HG03175 (cell line): ENCODE measurements around the gene ZBTB20.

Experiments used
- ATAC-seq: cut with Tn5 transposase; IDR thresholded peaks from one replicate; pipeline ENCODE4 v1.9.1; 2021; ENCODE audit warnings: mild to moderate bottlenecking, moderate library complexity; ENCODE audit not compliant: unreplicated experiment

Gene ZBTB20

DNA sequence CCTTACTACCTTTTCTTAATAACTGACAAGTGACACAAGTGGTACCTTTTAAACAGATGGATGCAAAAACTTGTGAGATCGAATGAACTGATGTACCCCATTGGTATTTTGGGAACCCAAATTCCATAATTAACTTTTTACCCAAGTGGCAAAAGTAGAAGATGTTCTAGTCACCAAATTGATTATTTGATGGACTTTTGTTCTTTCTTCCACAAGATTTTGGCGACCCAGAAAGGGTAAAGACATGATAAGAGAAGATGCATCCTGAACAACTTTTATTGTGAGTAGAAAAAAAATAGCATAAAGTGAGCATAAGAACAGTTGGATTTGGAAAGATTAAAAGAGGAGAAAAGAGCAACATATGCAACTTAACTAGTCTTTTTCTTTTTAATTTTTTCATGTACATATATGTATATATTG is 693.7 kb downstream of the ZBTB20 start:
- ATAC-seq, result no peak

GRCh38 chr3:114452937-114453336 is 694.2 kb downstream of the ZBTB20 start:
- ATAC-seq, result no peak

DNA sequence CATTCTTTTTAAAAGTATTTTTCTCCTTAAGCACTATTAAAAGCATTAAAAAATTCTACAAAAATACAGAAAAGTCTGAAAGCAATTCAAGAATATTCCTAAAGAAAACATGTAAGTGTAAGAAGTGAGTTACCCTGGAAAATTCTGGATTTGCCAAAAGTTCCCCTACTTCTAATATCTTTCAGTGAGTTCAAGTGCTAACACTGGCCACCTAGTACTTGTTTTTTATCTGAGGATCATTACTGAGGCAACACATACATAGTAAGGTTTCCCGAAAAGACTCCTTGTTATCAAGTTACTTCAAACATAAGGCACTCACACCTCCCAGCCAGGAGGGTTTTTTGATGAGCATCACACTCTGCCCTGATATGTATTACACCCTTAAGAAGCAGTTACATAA is 694.8 kb downstream of the ZBTB20 start:
- ATAC-seq, result no peak

DNA sequence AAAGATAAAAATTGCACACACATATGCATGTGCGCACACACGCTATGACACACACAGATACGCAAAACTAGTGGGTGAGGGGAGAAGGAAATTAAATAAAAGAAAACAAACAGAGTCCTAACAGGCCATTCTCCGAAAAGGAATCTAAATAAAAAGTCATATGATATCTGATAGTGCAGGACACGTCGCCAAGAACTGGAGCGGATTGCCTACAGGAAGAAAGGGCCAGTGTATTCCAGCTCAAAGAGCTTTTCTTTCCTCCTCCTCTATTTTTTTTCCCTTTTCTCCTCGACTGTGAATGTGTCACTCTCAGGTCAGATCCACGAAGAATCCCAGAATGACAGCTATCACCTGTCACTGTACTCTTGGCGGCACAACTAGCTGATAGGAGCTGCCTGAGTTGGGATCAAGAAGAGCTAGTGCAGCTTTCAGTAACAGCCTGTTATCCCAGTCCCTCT is 695.5 kb downstream of the ZBTB20 start:
- ATAC-seq, result no peak

- no peak for ATAC-seq
Measured at GRCh38 chr3:114451051-114451451, 696.0 kb downstream of the ZBTB20 start.

GRCh38 chr3:114450008-114450596 is 697.0 kb downstream of the ZBTB20 start:
- ATAC-seq, result no peak

DNA sequence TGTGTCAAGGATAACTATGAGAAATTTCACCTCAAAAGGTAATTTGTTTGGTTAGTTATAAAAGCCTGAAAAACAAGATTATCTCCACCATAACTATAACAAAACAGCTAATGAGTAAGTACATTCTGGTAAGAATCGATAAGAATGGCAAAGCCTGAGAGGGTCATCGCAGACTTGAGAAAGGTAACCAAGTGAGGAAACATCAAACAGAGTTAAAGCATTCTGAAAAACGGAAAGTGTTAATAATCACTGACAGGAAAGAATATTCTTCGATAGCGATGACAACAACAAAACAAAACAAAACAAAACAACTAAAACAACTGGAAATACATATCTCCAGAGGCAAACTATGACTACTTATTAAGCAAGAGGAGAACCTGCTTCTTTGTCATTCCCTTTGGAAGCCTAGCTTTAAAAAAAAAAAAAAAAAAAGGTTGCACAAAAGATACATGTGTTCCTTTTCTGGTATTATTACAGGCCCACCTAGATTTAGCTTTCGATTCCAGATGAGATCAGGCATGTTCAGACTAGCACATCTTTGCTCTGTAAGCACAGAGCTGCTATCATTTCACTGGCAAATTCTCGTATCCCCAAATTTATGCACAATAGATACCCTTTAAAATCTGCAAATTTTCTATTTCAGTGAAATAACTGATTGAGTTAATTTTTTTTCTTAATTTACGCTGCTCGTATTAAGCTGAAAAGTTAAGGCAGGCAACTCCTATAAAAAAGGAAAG is 697.6 kb downstream of the ZBTB20 start:
- ATAC-seq, result no peak

GRCh38 chr3:114447950-114448479 is 699.1 kb downstream of the ZBTB20 start:
- no peak for ATAC-seq

DNA sequence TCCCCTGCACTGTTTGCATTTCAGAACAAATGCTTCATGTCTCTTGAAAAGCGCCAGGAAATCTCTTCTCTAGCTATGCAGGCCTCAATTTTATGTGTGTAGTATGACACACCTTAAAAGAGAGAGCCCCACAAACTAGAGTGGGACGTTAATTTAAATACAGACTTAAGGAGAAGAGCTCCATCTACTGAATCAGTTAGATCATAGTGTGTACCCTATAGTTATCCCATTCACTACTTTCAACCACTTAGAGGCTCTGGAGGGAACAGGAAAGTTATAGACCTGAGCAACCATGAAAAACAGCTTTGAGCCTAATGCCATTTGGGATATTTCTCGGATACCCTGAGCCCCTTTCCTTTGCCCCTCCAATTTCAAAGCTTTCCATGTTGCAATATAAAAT is 699.5 kb downstream of the ZBTB20 start:
- no peak for ATAC-seq

DNA sequence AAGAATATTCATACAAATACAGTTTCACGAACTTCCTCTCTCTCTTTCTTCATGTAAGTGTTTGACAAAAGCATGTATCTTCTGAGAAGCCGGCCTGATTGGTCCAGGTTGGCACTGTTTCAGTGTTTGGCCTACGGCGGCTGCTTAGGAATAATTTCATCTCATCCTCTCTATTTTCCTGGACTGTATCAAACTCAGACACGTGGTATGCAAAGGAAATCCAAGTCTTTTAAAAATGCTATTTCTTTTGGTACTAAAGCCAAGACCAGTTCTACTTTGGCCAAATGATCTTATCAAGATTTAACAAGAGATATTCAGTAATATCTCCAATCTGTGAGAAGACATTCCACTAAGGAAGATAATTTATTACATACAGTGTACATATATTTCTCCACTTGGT is 700.5 kb downstream of the ZBTB20 start:
- ATAC-seq, result no peak

- no peak for ATAC-seq
Measured at GRCh38 chr3:114445233-114445632, 701.9 kb downstream of the ZBTB20 start.

DNA sequence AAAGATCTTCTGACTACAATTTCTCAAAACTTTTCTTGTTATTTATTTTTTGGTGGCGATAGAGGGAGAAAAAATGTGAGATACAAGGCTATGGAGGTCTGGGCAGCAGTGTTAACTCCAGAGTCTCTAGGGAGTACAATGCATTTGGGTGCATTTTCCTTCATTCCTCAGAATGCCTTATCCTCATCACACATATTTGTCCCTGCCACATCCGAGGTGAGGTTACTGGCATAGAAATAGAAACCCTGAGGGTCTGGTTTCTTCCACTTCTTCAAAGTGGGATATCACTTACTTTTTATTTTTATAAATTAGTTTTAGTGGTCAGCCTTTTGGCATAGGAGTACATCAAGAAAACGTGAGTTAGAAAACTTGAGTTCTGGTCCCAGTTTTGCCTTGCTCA is 702.9 kb downstream of the ZBTB20 start:
- ATAC-seq, result no peak

DNA sequence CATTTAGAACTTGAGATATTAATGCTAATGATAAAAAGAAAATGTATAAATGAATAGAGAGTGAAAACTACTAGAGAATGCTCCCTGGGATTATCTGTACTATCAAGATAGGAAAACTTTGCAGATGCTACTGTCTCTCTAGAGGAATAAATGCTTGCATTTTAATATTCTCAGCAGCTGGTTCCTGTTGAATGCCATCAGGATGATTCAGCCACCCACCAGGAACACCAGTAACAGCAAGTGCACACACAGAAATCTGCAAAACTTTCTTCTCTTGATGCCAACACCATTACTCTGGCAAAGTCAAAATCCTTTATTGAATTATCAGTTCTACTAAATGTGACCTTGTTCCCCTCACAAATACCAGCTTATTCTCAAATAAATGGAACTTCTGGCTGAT is 704.8 kb downstream of the ZBTB20 start:
- ATAC-seq, result no peak

- no peak for ATAC-seq
Measured at GRCh38 chr3:114441386-114441785, 705.7 kb downstream of the ZBTB20 start.

GRCh38 chr3:114440700-114441099 is 706.4 kb downstream of the ZBTB20 start:
- ATAC-seq, result no peak

DNA sequence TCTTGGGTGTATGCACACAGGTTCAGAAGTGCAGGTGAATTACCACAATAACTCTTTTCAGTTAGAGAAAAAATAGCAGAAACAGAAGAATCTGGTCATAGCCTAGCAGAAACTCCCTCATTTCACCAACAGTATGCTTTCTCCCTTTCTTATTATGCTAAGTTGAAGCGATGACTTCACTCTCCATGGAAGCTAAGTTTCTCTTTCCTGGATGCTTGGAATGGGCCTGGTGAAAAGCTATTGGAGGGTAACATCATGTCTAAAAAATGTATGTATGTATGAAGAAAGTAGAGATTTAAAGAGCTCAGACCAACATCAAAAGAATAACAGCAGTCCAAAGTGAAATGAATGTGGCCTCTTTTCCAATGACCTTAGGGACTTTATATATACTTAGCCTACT is 707.8 kb downstream of the ZBTB20 start:
- ATAC-seq, result no peak

GRCh38 chr3:114437897-114438296 is 709.2 kb downstream of the ZBTB20 start:
- no peak for ATAC-seq

GRCh38 chr3:114436182-114436581 is 710.9 kb downstream of the ZBTB20 start:
- ATAC-seq, result no peak

DNA sequence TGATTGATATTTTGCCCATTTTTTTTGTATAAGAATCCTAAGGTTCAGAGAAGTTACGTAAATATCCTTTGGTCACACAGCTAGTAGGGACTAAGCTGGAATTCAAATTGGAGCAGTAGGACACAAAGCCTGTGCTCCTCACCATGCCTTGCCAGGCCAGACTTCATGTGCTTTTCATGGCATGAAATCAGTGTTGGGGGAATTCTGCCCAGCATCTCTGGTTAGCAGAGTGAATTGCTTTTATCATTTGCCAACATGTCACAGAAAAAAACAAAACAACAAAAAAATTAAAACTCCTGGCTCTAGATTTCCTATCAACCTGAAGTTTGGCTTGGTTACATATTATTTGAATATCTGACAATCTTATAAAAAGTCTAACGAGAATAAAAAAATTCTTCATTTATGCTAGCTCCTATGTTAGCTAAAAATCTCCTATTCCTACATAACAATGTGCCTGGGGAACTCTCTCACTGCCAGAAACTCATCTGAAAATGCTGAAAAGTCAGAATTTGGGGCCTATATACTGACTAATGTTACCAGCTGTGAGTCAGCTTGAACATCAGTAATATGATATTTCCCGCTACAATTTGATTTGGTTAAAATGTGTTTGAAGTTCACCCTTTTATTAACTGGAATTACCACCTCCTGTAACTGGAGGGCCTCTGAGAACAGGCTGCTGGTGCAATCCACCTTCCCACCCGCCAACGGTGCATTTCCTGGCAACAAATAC is 711.5 kb downstream of the ZBTB20 start:
- no peak for ATAC-seq

- no peak for ATAC-seq
Measured at GRCh38 chr3:114432310-114432709, 714.8 kb downstream of the ZBTB20 start.

GRCh38 chr3:114428044-114428595 is 719.0 kb downstream of the ZBTB20 start:
- peak; percentile 74 for ATAC-seq
